IPS DF 4.7 (cell line): ENCODE results near the gene OR52E6.
A peak's percentile ranks its signal among the peaks of the same experiment; 100 is the strongest.

Source experiments
- DNase-seq: peaks from one replicate; pipeline ENCODE4 v3.0.0-alpha.2; 2013; ENCODE audit warnings: low spot score; ENCODE audit errors: extremely low read depth

OR52E6 gene

DNA sequence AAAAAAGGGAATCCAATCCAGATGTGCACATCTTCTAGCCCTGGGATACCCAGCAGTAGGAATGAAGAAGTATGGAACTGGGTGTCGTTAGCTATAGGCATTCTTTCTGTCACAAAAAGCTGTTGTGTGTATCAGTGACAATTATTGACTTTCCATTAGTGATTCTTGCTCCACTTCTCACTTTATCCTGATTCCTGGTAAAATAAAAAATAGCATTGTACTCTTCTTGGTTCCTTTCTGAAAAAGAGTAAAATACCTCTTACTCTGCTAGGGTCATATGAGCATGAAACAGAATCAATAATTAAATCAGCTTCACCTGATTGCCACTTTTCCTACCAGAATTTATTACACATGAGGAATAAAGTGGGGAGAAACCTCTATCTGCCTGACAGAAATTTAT, at the start of gene OR52E6:
Gene OR52E6, minus strand, starts transcription at position 101 of the 400 bp plus-strand sequence. Its CDS starts 0 bp downstream, at position 101.
- no peak for DNase-seq

DNA sequence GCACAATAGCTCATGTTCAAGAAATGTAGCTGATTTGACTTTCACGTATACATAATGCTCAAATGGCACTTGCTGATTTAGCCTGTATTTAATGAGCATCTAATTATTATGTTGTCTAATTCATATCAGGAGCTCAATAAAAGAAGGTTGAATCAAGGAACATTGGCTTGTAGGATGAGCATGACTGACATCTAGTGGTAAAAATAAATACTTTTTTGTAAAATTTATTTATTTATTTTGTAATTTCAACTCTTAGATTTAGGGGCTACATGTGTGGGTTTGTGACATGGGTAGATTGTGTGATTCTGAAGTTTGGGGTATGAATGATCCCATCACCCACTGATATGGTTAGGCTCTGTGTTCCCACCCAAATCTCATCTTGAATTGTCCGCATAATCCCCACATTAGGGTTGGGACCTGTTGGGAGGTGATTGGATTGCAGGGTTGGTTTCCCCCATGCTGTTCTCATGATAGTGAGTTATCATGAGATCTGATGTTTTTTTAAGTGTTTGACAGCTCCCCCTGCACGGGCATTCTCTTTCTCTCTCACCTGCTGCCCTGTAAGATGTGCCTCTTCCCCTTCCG, 49.6 kb upstream of the OR52E6 start:
- no peak for DNase-seq

DNA sequence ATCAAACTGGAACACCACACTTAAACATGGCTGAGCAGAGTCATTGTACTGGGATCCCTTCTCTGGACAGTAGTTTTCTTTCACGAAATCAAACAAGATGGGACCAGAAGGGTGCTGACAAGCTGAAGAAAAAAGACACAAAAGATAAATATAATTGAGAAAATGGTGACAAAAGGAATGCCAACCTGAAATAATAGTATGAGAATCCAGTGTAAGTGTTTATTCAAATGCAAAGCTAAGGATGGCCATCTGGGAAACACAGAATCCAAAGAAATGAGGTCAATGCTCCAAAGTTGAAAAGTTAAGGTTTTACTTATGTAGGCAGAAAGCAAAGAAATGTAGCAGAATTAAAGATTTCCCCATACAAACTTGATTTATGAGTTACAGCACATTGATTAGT, 46.0 kb upstream of the OR52E6 start:
- DNase-seq = no peak

DNA sequence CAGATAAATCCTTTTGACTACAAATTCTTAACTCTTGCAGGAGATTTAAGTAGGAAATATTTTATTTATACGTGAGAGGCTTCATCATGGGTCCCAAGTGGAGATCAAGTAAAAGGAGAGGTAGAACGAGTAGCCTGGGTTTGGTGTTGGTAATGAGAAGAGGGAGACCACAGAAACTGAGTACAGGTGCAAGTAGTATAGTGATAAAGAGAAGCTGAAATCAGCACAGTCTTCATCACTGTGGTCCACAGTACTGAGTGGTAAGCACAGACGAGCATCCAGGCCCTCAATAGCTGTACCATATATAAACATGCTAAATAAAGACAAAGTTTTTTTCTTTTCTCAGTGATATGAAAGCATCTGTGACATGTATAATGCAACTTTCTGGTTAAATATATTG, 45.5 kb upstream of the OR52E6 start:
- DNase-seq = no peak

DNA sequence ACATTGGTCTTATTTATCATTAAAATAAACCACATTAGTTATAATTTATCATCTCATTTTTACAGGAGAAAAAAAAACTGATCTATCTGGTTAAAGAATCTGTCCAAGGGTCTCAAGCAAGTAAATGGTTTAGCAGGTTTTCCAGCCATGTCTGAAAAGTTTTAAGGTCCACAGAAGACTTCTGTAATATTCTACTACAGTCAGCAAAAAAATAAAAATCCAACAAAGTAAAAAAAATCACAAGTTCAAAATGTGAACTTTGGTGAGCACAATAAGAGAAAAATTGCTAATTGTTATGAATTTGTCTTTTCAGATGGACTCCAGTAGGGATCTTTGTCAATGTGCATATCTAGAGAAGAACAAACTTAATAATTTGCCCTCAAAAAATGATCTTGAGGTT, 40.1 kb upstream of the OR52E6 start:
- DNase-seq = no peak

DNA sequence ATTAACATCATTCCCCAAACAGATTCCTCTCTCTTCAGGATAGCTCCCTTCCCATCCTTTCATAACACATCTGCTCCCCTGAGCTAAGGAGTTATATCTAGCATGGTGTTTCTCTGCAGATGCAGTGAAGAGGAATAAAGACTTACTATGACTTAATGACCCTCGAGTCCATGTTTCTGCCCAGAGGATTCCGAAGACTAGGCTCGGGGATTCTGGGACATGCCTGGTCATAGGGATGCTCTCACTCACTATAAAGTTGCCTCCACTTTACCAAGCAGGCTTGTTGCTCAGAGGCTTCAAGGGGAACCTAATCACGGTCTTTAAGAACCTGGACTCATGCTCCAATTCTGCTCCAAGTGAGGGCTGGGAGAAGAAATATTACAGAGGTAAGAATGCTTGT, 38.6 kb upstream of the OR52E6 start, which contains the start of gene OR52E4:
Gene OR52E4, plus strand, starts transcription at position 301 of the 400 bp plus-strand sequence. CDS start 3,664 bp downstream, outside the sequence.
- DNase-seq = no peak

DNA sequence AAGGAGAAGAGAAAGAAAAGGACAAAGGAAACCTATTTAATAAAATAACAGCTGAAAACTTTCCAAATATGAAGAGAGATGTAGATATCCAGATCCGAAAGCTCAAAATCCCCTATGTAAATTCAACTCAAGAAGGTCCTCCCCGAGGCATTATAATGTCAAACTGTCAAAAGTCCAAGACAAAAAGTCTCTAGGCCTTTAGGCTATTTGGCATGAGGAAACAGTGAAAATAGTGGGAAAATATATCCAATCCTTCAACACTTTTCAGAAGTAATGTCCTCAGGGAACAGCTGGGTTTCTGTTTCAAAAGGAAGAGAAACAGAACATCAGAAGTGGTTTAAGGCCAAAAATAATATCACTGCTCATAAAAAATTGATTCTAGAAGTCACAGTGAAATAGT, 36.9 kb upstream of the OR52E6 start:
- no peak for DNase-seq

DNA sequence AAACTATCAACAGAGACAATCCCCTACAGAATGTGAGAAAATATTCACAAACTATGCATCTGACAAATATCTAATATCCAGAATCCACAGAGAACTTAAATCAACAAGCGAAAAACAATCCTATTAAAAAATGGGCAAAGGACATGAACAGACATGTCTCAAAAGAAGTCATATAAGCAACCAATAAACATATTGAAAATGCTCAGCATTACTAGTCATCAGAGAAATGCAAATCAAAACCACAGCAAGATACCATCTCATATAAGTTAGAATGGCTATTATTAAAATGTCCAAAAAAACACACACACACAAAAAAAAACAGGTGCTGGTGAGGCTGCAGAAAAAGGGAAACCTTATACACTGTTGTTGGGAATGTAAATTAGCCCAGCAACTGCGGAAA, 24.1 kb upstream of the OR52E6 start:
- DNase-seq = no peak

DNA sequence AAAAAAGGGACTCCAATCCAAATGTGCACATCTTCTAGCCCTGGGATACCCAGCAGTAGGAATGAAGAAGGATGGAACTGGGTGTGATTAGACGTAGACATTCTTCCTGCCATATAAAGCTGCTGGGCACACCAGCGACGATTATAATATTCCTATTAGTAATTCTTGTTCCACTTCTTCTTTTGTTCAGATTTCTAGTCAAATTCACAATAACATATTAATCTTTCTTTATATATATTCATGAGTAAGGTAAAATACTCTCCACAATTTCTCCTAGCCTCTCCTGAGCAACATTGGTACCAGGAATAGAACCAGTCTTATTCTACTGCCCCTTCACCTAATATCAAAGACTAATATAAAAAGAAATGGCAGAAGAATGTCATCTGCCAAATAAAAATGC, 15.9 kb upstream of the OR52E6 start, which contains the start of gene OR52E8:
Gene OR52E8, minus strand, starts transcription at position 101 of the 400 bp plus-strand sequence. Its CDS starts 0 bp downstream, at position 101.
- no peak for DNase-seq

DNA sequence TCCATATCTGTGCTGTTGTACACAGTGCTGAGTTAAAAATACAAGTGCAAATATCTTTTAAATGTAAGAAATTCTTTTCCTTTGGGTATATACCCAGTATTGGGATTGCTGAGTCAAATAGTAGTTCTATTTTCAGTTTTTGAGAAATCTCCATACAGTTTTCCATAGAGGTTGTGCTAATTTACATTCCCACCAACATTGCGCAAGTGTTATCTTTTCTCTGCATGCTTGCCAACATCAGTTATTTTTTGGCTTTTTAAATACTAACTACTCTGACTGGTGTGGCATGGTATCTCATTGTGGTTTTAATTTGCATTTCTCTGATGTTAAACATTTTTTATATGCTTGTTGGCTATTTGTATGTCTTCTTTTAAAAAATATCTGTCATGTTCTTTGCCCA, 9.3 kb upstream of the OR52E6 start:
- no peak for DNase-seq

DNA sequence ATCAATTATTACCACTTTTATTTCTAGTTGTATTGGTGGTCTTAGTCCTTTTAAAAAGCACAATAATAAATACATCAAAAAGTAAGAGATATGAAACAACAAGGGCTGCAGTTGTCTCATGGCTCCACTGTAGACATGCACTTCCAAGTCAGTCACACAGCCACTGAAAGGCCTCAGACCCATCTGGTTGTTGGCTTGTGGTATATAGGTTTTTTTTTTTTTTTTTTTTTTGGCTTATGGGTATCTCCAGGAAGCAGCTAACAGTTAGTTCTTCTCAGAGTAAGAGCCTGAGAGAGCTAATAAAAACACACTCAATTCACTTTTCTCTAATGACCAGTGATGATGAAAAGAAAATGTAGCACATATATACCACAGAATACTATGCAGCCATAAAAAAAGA, 6.0 kb upstream of the OR52E6 start:
- DNase-seq = no peak

DNA sequence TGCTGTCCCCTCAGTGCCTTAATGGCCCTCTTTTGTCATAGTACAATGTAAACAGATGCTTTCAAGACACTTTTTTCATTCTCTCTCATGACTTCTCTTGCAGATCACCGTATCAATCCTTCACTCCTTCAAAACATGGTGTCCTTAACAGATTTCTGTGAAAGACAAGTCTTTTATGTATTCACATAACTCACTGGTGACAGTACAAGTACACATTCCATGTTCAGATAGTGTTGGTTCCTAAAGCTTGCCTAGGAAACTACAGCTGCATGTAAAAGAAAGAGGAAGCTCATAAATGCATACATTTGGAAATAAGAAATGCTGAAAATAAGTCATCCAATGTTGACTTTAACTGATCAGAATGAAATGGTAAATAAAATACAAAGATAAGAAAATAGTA, 5.0 kb upstream of the OR52E6 start:
- DNase-seq = no peak

DNA sequence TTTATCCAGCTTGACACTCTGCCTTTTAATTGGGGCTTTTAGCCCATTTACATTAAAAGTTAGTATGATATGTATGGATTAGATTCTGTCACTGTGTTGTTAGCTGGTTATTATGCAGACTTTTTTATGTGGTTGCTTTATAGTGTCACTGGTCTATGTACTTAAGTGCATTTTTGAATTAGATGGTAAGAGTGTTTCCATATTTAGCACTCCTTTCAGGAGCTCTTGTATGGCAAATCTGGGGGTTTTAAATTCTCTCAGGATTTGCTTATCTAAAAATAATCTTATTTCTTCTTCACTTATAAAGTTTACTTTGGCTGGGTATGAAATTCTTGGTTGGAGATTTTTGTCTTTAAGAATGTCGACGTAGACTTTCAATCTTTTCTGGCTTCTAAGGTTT, 4.0 kb downstream of the OR52E6 start:
- DNase-seq = no peak

DNA sequence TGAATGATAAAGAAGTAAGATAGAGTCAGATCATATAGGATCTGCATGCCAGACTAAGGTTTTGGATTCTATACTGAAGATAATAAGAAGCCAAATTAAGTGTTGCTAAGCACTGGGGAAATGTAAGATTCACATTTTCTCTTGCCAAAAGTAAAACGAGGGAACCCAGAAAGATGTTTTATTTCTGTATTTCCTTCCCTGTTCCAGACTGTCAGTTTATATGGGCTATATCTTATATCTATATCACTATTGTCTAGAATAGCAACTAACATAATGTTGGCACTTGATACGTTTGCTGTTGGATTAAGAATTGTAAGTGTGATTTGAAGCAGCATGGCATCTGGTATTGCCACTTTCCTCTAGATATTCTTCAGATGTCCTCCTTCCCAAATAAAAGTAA, 8.3 kb downstream of the OR52E6 start:
- no peak for DNase-seq

DNA sequence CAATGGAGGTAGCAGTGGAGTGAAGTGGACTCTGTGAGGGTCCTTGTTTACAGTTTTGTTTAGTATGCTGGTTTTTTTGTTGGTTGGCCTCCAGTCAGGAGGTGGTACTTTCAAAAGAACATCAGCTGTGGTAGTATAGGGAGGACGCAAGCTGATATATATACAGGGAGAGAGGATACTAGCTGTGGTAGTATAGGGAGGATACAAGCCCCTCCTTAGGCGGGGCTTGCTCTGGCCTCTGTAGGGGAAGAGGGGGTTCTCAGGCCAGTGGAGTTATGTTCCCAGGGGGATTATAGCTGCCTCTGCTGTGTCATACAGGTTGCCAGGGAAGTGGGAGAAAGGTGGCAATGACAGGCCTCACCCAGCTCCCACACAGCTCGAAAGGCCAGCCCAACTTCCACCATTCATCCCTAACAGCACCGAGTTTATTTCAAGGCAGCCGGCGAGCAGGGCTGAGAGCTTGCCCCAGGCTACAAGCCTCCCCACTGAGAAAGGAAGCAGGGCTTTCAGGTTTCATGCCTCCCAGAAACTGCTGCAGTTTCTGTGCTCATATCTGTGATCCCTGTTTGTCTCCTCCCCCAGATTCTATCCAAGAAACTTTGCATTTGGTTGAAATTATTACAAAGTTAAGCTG, 10.4 kb downstream of the OR52E6 start:
- peak; percentile 14 for DNase-seq

DNA sequence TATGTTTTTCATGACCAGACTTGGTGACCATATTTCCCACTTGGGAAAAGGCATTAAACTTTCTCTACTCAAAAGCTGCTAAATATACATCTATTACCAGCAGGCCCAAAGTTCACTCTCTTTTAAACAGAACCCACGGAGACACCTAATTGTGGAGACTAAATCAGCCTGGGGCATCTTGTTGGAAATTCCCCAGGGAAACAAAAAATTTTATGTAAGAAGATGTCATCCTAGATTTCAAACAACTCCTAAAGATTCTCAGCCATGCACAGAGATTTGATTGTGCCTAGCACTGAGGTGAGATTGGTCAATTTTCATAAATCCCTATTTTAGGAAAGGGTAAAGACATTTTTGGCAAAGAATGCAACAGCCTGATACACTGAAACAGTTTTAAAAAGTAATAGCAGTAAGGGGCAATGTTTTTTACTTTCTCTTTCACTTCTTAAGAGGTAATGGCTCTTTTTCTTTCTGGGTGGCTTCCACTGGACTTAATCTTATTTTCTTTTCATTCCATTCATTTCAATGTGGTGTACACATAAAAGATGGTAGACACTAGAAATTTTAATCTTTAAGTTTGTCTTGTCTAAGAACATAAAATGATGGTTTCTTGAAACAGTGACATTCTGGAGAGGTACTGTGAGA, 23.3 kb downstream of the OR52E6 start:
- DNase-seq = no peak

DNA sequence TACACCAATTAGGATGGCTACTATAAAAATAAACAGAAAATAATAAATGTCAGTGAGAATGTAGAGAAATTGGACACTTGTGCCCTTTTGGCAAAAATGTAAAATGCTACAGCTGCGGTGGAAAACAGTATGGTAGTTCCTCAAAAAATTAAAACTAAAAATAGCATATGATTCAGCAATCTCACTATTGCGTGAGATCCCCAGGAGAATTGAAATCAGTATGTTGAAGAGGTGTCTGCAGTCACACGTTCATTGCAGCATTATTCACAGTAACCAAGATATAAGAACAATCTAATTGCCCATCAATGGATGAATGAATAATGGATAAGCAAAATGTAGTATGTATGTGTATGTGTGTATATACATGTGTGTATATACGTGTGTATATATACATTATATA, 26.2 kb downstream of the OR52E6 start:
- DNase-seq = no peak

DNA sequence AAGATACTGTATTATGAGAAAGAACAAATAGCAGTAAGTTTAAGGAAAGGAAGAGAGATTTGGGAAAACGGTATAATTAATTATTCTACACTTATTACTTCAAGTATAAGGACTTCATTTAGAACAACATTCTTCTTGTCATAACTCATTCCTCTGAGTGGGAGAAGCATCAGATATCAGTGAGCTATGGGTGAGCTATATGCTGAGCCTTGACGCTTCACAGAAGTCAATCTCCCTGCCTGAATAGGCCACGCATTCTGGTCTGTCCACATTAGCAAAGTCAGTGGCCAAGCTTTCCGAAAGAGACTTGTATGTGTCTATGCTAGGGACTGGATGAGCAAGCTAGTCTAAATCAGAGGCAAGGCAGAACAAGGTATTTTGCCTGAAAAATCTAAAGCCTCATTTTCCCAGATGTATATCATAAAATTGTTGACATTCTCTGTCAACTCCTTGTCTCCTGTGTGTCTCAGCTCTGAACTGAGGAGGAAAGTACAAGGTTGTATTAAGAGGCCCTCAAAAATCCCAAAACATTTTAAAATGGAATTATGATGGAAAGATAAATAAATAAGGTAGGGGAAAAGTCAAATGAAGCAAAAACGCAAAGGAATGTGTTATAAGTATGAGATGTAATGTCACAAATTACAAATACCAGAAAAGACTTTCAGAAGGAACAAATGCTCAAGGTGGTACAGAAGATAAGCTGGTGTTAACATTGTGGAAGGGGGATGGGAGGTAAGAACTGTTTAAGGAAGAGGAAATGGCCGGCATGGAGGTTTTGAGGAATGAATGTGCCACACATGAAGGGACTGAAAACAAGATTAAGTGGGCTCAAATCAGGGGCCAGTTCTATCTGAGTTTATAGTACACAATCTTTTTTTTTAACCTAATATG, 31.5 kb downstream of the OR52E6 start:
- DNase-seq = no peak

DNA sequence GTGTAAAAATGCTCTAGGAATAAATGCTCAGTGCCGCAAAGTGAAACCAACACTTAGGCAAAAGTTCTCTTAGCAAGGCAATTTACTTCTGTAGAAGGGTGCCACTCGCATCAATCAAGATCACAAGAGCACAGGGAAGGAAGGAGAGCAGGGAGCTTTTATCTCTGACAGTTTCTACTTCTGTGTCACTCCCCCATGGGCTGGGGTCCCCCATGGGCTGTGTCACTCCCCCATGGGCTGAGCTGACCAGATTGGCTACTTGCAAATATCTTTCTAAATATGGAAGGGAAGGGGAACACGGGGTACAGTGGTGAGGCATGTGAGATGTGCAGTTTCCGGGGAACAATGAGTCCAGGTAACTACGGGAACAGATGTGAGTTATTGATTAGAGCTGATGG, 32.6 kb downstream of the OR52E6 start:
- no peak for DNase-seq

DNA sequence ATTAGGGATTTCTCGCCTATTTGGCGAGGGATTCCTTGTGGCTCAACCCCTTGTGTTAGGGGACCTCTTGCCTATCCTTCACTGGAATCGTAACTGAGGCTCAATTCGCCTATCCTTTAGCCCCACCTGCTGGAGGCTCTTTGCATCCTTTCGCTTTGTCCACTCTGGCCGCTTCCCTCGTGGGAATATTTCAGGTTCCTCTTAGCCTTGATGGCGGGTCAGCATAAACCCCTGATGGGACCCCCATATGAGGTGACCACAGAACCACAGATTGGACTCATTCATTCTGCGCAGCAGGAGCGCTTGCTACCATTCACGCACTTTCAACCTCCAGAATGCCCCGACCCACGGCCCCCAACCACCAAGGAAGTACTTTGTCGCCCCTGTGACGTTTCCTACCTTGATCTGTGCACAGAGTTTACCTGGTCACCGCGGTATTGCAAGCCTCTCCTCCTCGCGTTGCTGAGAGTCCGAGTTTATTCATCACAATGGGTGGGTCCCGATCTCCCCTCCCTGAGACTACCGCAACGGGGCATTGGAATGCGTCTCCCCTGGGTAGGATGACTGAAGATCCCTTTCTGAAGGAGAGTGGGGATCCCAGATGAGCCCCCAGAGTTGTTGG, 33.1 kb downstream of the OR52E6 start, which contains the start of gene OR52N2:
Gene OR52N2, plus strand, starts transcription at position 425 of the 622 bp plus-strand sequence. CDS start 11,412 bp downstream, outside the sequence.
- peak; percentile 60 for DNase-seq

DNA sequence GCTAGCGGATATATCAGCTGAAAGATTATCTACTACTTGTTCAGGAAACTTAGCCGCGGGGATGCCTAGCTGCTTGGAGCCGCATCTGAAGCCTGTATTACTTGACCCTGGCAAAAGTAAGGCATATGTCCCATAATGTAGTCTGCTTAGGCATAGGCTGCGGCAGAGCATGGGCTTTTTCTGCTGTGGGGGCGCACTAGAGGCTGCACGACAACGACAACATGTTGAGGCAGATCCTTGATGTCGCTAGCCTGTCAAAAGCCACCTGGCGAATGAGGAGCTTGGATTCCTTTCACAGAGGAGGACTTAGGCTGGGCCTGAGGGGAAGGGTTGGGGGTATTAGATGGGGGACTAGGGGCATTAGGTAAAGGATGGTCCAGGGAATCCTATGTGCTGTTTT, 34.1 kb downstream of the OR52E6 start:
- peak; percentile 11 for DNase-seq
